LNCaP clone FGC (cell line): ENCODE data around the gene NOL3.

Source experiments
- DNase-seq: peaks from one replicate; pipeline ENCODE4 v3.0.0-alpha.2; 2011; ENCODE audit warnings: low read depth
- H3K4me3 ChIP-seq: 2 replicates; pipeline ENCODE4 v1.5.1; 2011; ENCODE audit warnings: mild to moderate bottlenecking, low read depth, low read length, control low read depth
- CTCF ChIP-seq: IDR thresholded peaks from 2 replicates; pipeline ENCODE4 v1.5.1; 2012; ENCODE audit warnings: mild to moderate bottlenecking; ENCODE audit not compliant: control insufficient read depth, insufficient read depth; ENCODE audit errors: extremely low read depth

Gene NOL3

GRCh38 chr16:67195676-67196075, 25.3 kb downstream of the NOL3 start:
- no peak for DNase-seq
- no peak for TF ChIP-seq CTCF
- no peak overlapping the region for H3K4me3 ChIP-seq

- no peak for TF ChIP-seq CTCF
- no peak for DNase-seq
- H3K4me3 ChIP-seq: no peak overlapping the region
These were observed 26.5 kb downstream of the NOL3 start for GRCh38 chr16:67196881-67197280.

- no peak for TF ChIP-seq CTCF
- no peak overlapping the region for H3K4me3 ChIP-seq
- no peak for DNase-seq
These were observed 27.4 kb downstream of the NOL3 start for GRCh38 chr16:67197704-67198103.

- TF ChIP-seq CTCF: peak; percentile 85
- H3K4me3 ChIP-seq: peak overlapping the region; percentile 76
- DNase-seq: no peak
These were observed 27.9 kb downstream of the NOL3 start for GRCh38 chr16:67198238-67198734.

GRCh38 chr16:67199011-67199807, 28.9 kb downstream of the NOL3 start, which contains the start of gene ELMO3:
Gene ELMO3 (plus strand): TSS chr16:67199131. CDS start chr16:67199327, 196 bp downstream.
- DNase-seq: no peak
- TF ChIP-seq CTCF: peak; percentile 94
- H3K4me3 ChIP-seq: peak within 1 kb of the TSS; percentile 76

GRCh38 chr16:67199808-67200198, 29.5 kb downstream of the NOL3 start:
- H3K4me3 ChIP-seq: peak overlapping the region; percentile 76
- no peak for DNase-seq
- TF ChIP-seq CTCF: peak; percentile 57
